ELR (cell line): Measurements from ENCODE around the gene LIPG.

Source experiments
- DNase-seq: peaks from one replicate; pipeline ENCODE4 v3.0.0-alpha.2; 2015; ENCODE audit warnings: low read depth

LIPG gene

GRCh38 chr18:49638891-49639557, 77.2 kb downstream of the LIPG start:
- no peak for DNase-seq

GRCh38 chr18:49639643-49640391, 78.0 kb downstream of the LIPG start:
- DNase-seq = no peak

GRCh38 chr18:49640741-49641140, 78.9 kb downstream of the LIPG start:
- DNase-seq = no peak

GRCh38 chr18:49645196-49645595, 83.3 kb downstream of the LIPG start:
- DNase-seq = no peak

GRCh38 chr18:49645841-49646351, 84.0 kb downstream of the LIPG start:
- DNase-seq = no peak

GRCh38 chr18:49646873-49647272, 85.0 kb downstream of the LIPG start:
- no peak for DNase-seq

GRCh38 chr18:49647496-49648168, 85.8 kb downstream of the LIPG start:
- peak; percentile 60 for DNase-seq

GRCh38 chr18:49648326-49648725, 86.5 kb downstream of the LIPG start:
- no peak for DNase-seq
